Neural progenitor cell (in vitro differentiated cells): ENCODE measurements around the gene HMHB1. TPM values are rescaled to one million over a fixed set of nuclear protein-coding genes. Genes with fewer than 3 reads are reported as not detected.

Experiments
- DNase-seq: peaks from one replicate; pipeline ENCODE4 v3.0.0-alpha.2; 2016; ENCODE audit warnings: low spot score
- H2AFZ ChIP-seq: fragments of 200-600 bp; sonication (generic); replicated peaks from 2 replicates; pipeline ENCODE4 v1.6.1; 2016; ENCODE audit warnings: antibody characterized with exemption
- H3F3A ChIP-seq: fragments of 200-600 bp; sonication (generic); 2 replicates; pipeline ENCODE4 v1.6.1; 2016; ENCODE audit warnings: antibody characterized with exemption, low read depth
- H3K27ac ChIP-seq: fragments of 200-600 bp; sonication (generic); 2 replicates; pipeline ENCODE4 v1.5.1; 2016; ENCODE audit warnings: mild to moderate bottlenecking
- H3K27me3 ChIP-seq: fragments of 200-600 bp; sonication (generic); 2 replicates; pipeline ENCODE4 v1.6.1; 2016; ENCODE audit warnings: mild to moderate bottlenecking, moderate library complexity
- H3K36me3 ChIP-seq: fragments of 200-600 bp; sonication (generic); 2 replicates; pipeline ENCODE4 v1.5.1; 2016
- H3K4me1 ChIP-seq: fragments of 200-600 bp; sonication (generic); 2 replicates; pipeline ENCODE4 v1.6.1; 2016; ENCODE audit warnings: mixed run types
- H3K4me2 ChIP-seq: fragments of 200-600 bp; sonication (generic); 2 replicates; pipeline ENCODE4 v1.6.1; 2016
- H3K4me3 ChIP-seq: fragments of 200-600 bp; sonication (generic); 2 replicates; pipeline ENCODE4 v1.5.1; 2016
- H3K79me2 ChIP-seq: fragments of 200-600 bp; sonication (generic); 2 replicates; pipeline ENCODE4 v1.6.1; 2016; ENCODE audit warnings: low read depth
- H3K9ac ChIP-seq: fragments of 200-600 bp; sonication (generic); 2 replicates; pipeline ENCODE4 v1.6.1; 2016
- H3K9me3 ChIP-seq: fragments of 200-600 bp; sonication (generic); 2 replicates; pipeline ENCODE4 v1.5.1; 2016; ENCODE audit warnings: low read depth
- H4K20me1 ChIP-seq: fragments of 200-600 bp; sonication (generic); 2 replicates; pipeline ENCODE4 v1.6.1; 2016; ENCODE audit warnings: low read depth
- H3K27ac Mint-ChIP-seq: 3 replicates; pipeline ENCODE4 v1.8.0; 2021; ENCODE audit warnings: mixed read lengths
- H3K27me3 Mint-ChIP-seq: 2 replicates; pipeline ENCODE4 v1.8.0; 2022; ENCODE audit warnings: low read depth, mild to moderate bottlenecking, inconsistent platforms, moderate library complexity, mixed read lengths; ENCODE audit not compliant: insufficient read depth
- H3K36me3 Mint-ChIP-seq: 3 replicates; pipeline ENCODE4 v1.8.0; 2021; ENCODE audit warnings: mixed read lengths
- H3K4me1 Mint-ChIP-seq: 3 replicates; pipeline ENCODE4 v1.8.0; 2021; ENCODE audit warnings: mixed read lengths
- H3K4me3 Mint-ChIP-seq: 3 replicates; pipeline ENCODE4 v1.8.0; 2021; ENCODE audit warnings: mild to moderate bottlenecking, moderate library complexity, mixed read lengths
- H3K9me3 Mint-ChIP-seq: 3 replicates; pipeline ENCODE4 v1.8.0; 2020; ENCODE audit warnings: mixed read lengths
- CTCF ChIP-seq: fragments of 200-600 bp; sonication (generic); IDR thresholded peaks from 2 replicates; pipeline ENCODE4 v1.5.1; 2017; ENCODE audit warnings: antibody characterized with exemption, mild to moderate bottlenecking
- EZH2 ChIP-seq: fragments of 200-600 bp; sonication (generic); IDR thresholded peaks from 2 replicates; pipeline ENCODE4 v1.6.1; 2017; ENCODE audit warnings: antibody characterized with exemption, mild to moderate bottlenecking, moderate library complexity
- EZH2phosphoT487 ChIP-seq: fragments of 200-600 bp; sonication (generic); IDR thresholded peaks from 2 replicates; pipeline ENCODE4 v1.6.1; 2017; ENCODE audit warnings: antibody characterized with exemption
- total RNA-seq: library from RNA; depleted of rRNA; stranded (reverse); fragments of >200 nt; gene quantifications from 2 replicates; pipeline ENCODE4 v1.2.3, GENCODE V29; 2015; ENCODE audit warnings: low replicate concordance

HMHB1 gene
- total RNA-seq, 1 donor from 2014 or later, result not detected

DNA sequence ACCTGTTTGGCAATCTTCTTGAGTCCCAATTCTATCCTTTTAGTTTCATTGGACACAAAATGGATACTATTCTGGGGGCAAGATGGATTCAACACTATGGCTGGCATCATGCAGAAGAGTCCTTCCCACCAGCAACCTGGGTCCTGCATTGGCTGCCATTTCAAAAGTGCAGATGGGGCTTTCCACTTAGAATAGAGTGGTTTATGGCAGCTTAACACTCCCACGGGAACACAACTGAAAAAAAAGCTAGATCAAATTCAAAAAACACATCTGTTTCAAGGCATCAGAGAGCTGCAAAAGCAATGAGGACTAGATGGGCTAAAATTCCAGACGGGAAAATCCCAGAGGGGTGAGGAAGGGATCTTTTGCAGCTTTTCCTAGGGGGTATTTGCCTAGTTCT is 11.2 kb upstream of the HMHB1 start:
- H3K4me3 Mint-ChIP-seq, result no peak overlapping the region
- Histone ChIP-seq H3K4me1 (no peaks in the 10 kb centered on the region), H3K79me2 (no peaks in the 10 kb centered on the region), H3F3A (no peaks in the 10 kb centered on the region), H3K36me3 (no peaks in the 10 kb centered on the region), H3K9ac (no peak overlapping the region), H4K20me1 (no peaks in the 10 kb centered on the region), H3K4me3 (no peak overlapping the region), H3K27me3 (no peaks in the 10 kb centered on the region), H2AFZ (no peak overlapping the region), H3K27ac (no peak overlapping the region), H3K9me3 (no peaks in the 10 kb centered on the region), H3K4me2 (no peak overlapping the region)
- no peaks in the 10 kb centered on the region for H3K9me3 Mint-ChIP-seq
- no peaks in the 10 kb centered on the region for H3K4me1 Mint-ChIP-seq
- H3K36me3 Mint-ChIP-seq, result no peaks in the 10 kb centered on the region
- H3K27ac Mint-ChIP-seq, result no peak overlapping the region
- no peak for DNase-seq
- no peaks in the 10 kb centered on the region for H3K27me3 Mint-ChIP-seq
- no peak for TF ChIP-seq CTCF
- TF ChIP-seq EZH2phosphoT487, result no peak
- TF ChIP-seq EZH2, result no peak

DNA sequence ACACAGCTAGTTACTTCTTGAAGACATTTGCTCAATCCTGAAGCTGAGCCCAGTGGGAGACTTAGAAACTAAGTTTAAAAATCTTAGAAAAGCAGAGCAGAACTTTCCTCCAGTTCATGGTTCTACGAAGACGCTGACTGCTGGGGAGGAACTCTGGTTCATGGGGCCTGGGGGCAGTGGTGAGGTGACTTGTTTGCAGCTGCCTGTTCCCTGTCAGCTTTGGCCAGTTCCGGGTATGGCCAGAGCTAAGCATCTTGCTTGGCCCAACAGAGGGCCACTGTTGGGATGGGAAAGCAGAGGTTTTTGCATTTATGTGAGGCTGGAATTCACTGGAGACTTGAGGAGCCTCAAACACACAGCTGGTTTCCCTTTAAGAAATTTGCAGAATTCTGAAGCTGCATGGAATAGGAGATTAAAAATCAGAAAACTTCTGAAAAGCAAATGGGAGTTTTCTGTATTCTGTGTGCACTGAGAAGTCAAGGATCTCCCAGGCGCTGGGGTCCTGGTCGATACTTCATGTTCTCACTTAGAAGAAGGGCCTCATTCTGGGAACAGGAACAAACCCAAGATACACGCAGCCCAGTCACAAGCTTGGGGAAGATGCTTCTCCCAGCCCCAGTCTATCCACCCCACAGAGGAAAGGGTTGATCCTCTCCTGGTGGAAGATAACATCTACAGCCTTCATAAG is 10.6 kb upstream of the HMHB1 start:
- H2AFZ ChIP-seq, result no peak overlapping the region
- no peak overlapping the region for H3K9ac ChIP-seq
- Mint-ChIP-seq H3K9me3 (no peaks in the 10 kb centered on the region), H3K4me1 (peaks cover 3% of the 10 kb centered on the region), H3K36me3 (no peaks in the 10 kb centered on the region), H3K27me3 (no peaks in the 10 kb centered on the region), H3K4me3 (no peak overlapping the region), H3K27ac (peak overlapping the region; percentile 33)
- no peaks in the 10 kb centered on the region for H4K20me1 ChIP-seq
- no peaks in the 10 kb centered on the region for H3K36me3 ChIP-seq
- TF ChIP-seq EZH2phosphoT487 (no peak), EZH2 (no peak), CTCF (no peak)
- no peak overlapping the region for H3K4me2 ChIP-seq
- no peaks in the 10 kb centered on the region for H3K27me3 ChIP-seq
- H3F3A ChIP-seq, result no peaks in the 10 kb centered on the region
- H3K4me1 ChIP-seq, result no peaks in the 10 kb centered on the region
- H3K4me3 ChIP-seq, result no peak overlapping the region
- no peaks in the 10 kb centered on the region for H3K9me3 ChIP-seq
- DNase-seq, result no peak
- H3K79me2 ChIP-seq, result no peaks in the 10 kb centered on the region
- H3K27ac ChIP-seq, result no peak overlapping the region

DNA sequence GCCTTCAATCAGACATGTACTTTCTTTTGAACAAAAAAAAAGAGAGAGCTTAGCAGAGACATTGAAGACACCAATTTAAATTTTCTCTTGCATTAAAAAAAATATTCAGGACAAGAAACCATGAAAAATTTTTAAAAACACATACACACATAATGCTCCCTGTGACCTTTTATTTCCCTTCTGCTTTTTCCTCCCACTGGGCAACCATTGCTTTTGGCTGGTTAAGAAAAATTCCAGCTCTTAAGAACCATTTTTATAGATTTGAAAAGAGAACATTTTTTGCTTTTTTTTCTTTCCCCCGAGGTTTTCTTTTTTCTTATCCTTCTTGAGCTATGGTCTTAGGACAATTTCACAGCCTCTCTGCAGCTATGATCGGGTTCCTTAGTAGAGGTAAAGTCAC is 6.1 kb upstream of the HMHB1 start:
- Histone ChIP-seq H3K36me3 (no peaks in the 10 kb centered on the region), H4K20me1 (no peaks in the 10 kb centered on the region), H3K4me1 (no peaks in the 10 kb centered on the region), H3K9me3 (no peaks in the 10 kb centered on the region), H3K9ac (no peak overlapping the region), H3K4me3 (no peak overlapping the region), H3F3A (no peaks in the 10 kb centered on the region), H3K27me3 (no peaks in the 10 kb centered on the region), H3K79me2 (no peaks in the 10 kb centered on the region), H2AFZ (no peak overlapping the region), H3K4me2 (no peak overlapping the region), H3K27ac (no peak overlapping the region)
- no peaks in the 10 kb centered on the region for H3K9me3 Mint-ChIP-seq
- no peak for DNase-seq
- no peak overlapping the region for H3K27ac Mint-ChIP-seq
- H3K27me3 Mint-ChIP-seq, result no peaks in the 10 kb centered on the region
- H3K36me3 Mint-ChIP-seq, result no peaks in the 10 kb centered on the region
- no peak overlapping the region for H3K4me3 Mint-ChIP-seq
- TF ChIP-seq EZH2phosphoT487, result no peak
- no peak for TF ChIP-seq EZH2
- TF ChIP-seq CTCF, result no peak
- peaks cover 8% of the 10 kb centered on the region for H3K4me1 Mint-ChIP-seq
